DOHH2 (cell line): Measurements from ENCODE around the gene HDAC11.

Experiments
- H3F3A ChIP-seq: fragments of 200-600 bp; sonication (generic), shearing (Covaris generic); 2 replicates; pipeline ENCODE4 v1.6.0; 2016; ENCODE audit warnings: antibody characterized with exemption, mild to moderate bottlenecking; ENCODE audit not compliant: control insufficient read depth, insufficient read depth
- H3K27ac ChIP-seq: fragments of 200-600 bp; sonication (generic); 2 replicates; pipeline ENCODE4 v1.5.1; 2014; ENCODE audit warnings: low read depth, mild to moderate bottlenecking, low read length, moderate library complexity
- H3K27me3 ChIP-seq: fragments of 200-600 bp; sonication (generic); 2 replicates; pipeline ENCODE4 v1.6.1; 2014; ENCODE audit warnings: mild to moderate bottlenecking, low read length, mixed read lengths; ENCODE audit not compliant: control insufficient read depth
- H3K36me3 ChIP-seq: fragments of 200-600 bp; sonication (generic); 2 replicates; pipeline ENCODE4 v1.6.1; 2014; ENCODE audit warnings: mild to moderate bottlenecking, low read length, moderate library complexity, mixed read lengths; ENCODE audit not compliant: control insufficient read depth
- H3K4me1 ChIP-seq: fragments of 200-600 bp; sonication (generic); 2 replicates; pipeline ENCODE4 v1.6.1; 2014; ENCODE audit warnings: mild to moderate bottlenecking, low read length, mixed read lengths; ENCODE audit not compliant: control insufficient read depth
- H3K4me2 ChIP-seq: fragments of 200-600 bp; sonication (generic); 2 replicates; pipeline ENCODE4 v1.6.0; 2014; ENCODE audit warnings: mild to moderate bottlenecking, low read length, moderate library complexity
- H3K4me3 ChIP-seq: fragments of 200-600 bp; sonication (generic); 2 replicates; pipeline ENCODE4 v1.5.1; 2014; ENCODE audit warnings: mild to moderate bottlenecking, low read length, mixed read lengths
- H3K79me2 ChIP-seq: fragments of 200-600 bp; sonication (generic); 2 replicates; pipeline ENCODE4 v1.6.1; 2014; ENCODE audit warnings: mild to moderate bottlenecking, low read length, mixed read lengths; ENCODE audit not compliant: control insufficient read depth
- H3K9me2 ChIP-seq: fragments of 200-600 bp; sonication (generic); replicated peaks from 2 replicates; pipeline ENCODE4 v1.6.1; 2014; ENCODE audit warnings: mild to moderate bottlenecking, low read length, mixed read lengths; ENCODE audit not compliant: control insufficient read depth
- H3K9me3 ChIP-seq: fragments of 200-600 bp; sonication (generic); 2 replicates; pipeline ENCODE4 v1.6.1; 2014; ENCODE audit warnings: antibody characterized with exemption, low read length, mixed read lengths; ENCODE audit not compliant: control insufficient read depth, insufficient read depth
- H4K20me1 ChIP-seq: fragments of 200-600 bp; sonication (generic); 2 replicates; pipeline ENCODE4 v1.6.0; 2014; ENCODE audit warnings: low read depth, mild to moderate bottlenecking, antibody characterized with exemption, low read length, moderate library complexity; ENCODE audit not compliant: control insufficient read depth, insufficient read depth
- EZH2phosphoT487 ChIP-seq: fragments of 200-600 bp; sonication (generic); IDR thresholded peaks from 2 replicates; pipeline ENCODE4 v1.6.1; 2017; ENCODE audit warnings: borderline replicate concordance, mild to moderate bottlenecking, antibody characterized with exemption, low read length, moderate library complexity, mixed read lengths
- TF ChIP-seq, protein P1 (sequence below): fragments of 200-600 bp; sonication (generic); IDR thresholded peaks from one replicate; pipeline ENCODE4 v1.5.1; 2014; ENCODE audit warnings: antibody characterized with exemption, mild to moderate bottlenecking, low read depth, low read length; ENCODE audit not compliant: poor library complexity, severe bottlenecking

HDAC11 gene

GRCh38 chr3:13530241-13531009 lies 50.3 kb downstream of the HDAC11 start:
- H3K36me3 ChIP-seq: no peaks in the 10 kb centered on the region
- H3K27me3 ChIP-seq: peaks cover 9% of the 10 kb centered on the region; the same call in 1 of the 2 replicates
- no peak overlapping the region for H3K4me2 ChIP-seq
- no peak overlapping the region for H3K4me3 ChIP-seq
- H3K9me2 ChIP-seq: no peaks in the 10 kb centered on the region
- TF ChIP-seq, protein P1, sequence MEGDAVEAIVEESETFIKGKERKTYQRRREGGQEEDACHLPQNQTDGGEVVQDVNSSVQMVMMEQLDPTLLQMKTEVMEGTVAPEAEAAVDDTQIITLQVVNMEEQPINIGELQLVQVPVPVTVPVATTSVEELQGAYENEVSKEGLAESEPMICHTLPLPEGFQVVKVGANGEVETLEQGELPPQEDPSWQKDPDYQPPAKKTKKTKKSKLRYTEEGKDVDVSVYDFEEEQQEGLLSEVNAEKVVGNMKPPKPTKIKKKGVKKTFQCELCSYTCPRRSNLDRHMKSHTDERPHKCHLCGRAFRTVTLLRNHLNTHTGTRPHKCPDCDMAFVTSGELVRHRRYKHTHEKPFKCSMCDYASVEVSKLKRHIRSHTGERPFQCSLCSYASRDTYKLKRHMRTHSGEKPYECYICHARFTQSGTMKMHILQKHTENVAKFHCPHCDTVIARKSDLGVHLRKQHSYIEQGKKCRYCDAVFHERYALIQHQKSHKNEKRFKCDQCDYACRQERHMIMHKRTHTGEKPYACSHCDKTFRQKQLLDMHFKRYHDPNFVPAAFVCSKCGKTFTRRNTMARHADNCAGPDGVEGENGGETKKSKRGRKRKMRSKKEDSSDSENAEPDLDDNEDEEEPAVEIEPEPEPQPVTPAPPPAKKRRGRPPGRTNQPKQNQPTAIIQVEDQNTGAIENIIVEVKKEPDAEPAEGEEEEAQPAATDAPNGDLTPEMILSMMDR: no peak
- no peak for TF ChIP-seq EZH2phosphoT487
- no peak overlapping the region for H3K27ac ChIP-seq
- no peaks in the 10 kb centered on the region for H3F3A ChIP-seq
- H4K20me1 ChIP-seq: no peaks in the 10 kb centered on the region
- no peaks in the 10 kb centered on the region for H3K9me3 ChIP-seq
- no peaks in the 10 kb centered on the region for H3K4me1 ChIP-seq
- no peaks in the 10 kb centered on the region for H3K79me2 ChIP-seq

- no peaks in the 10 kb centered on the region; the same call in 1 of the 2 replicates for H3K4me1 ChIP-seq
- no peaks in the 10 kb centered on the region for H4K20me1 ChIP-seq
- H3K9me2 ChIP-seq: no peaks in the 10 kb centered on the region
- peaks cover 5% of the 10 kb centered on the region; the same call in 1 of the 2 replicates for H3K27me3 ChIP-seq
- no peaks in the 10 kb centered on the region for H3F3A ChIP-seq
- no peaks in the 10 kb centered on the region for H3K9me3 ChIP-seq
- no peaks in the 10 kb centered on the region for H3K79me2 ChIP-seq
- no peak overlapping the region for H3K4me2 ChIP-seq
- no peak overlapping the region for H3K4me3 ChIP-seq
- TF ChIP-seq, protein P1: no peak
- no peak for TF ChIP-seq EZH2phosphoT487
- no peaks in the 10 kb centered on the region for H3K36me3 ChIP-seq
- no peak overlapping the region for H3K27ac ChIP-seq
Observed at GRCh38 chr3:13532085-13532484, 52.0 kb downstream of the HDAC11 start.

GRCh38 chr3:13532631-13533030 lies 52.5 kb downstream of the HDAC11 start:
- H3K27ac ChIP-seq: no peak overlapping the region
- no peaks in the 10 kb centered on the region for H3K9me2 ChIP-seq
- no peak overlapping the region for H3K4me2 ChIP-seq
- TF ChIP-seq EZH2phosphoT487: no peak
- TF ChIP-seq, protein P1: no peak
- H3K27me3 ChIP-seq: peaks cover 5% of the 10 kb centered on the region; the same call in 1 of the 2 replicates
- H4K20me1 ChIP-seq: no peaks in the 10 kb centered on the region
- no peaks in the 10 kb centered on the region for H3K9me3 ChIP-seq
- no peaks in the 10 kb centered on the region for H3K79me2 ChIP-seq
- no peaks in the 10 kb centered on the region; the same call in 1 of the 2 replicates for H3K4me1 ChIP-seq
- no peak overlapping the region for H3K4me3 ChIP-seq
- no peaks in the 10 kb centered on the region for H3K36me3 ChIP-seq
- no peaks in the 10 kb centered on the region for H3F3A ChIP-seq
